ENCODE data around the gene SLC12A7. TPM values are rescaled to one million over a fixed set of nuclear protein-coding genes. Genes with fewer than 3 reads are reported as not detected.

Gene SLC12A7
- total RNA-seq, 1 experiment from 2014 or later = 207 TPM

- Histone ChIP-seq H3K9me3 (ENCODE audit: insufficient read depth, low read depth) (no peaks in the 10 kb centered on the region), H3K4me3 (no peak overlapping the region), H2AFZ (no peak overlapping the region), H4K20me1 (ENCODE audit: insufficient read depth) (peaks cover 15% of the 10 kb centered on the region), H3K9me2 (ENCODE audit: insufficient read depth) (no peaks in the 10 kb centered on the region), H3K27me3 (ENCODE audit: insufficient read depth, low read depth) (no peaks in the 10 kb centered on the region), H3F3A (ENCODE audit: insufficient read depth, low read depth) (0 out of 2 replicates have a peak, but pooled peaks cover 3% of the 10 kb centered on the region), H3K36me3 (ENCODE audit: low read depth) (peaks cover 2% of the 10 kb centered on the region; the same call in 1 of the 2 replicates), H3K79me2 (ENCODE audit: low read depth) (no peaks in the 10 kb centered on the region), H3K4me1 (replicated peaks; ENCODE audit: insufficient read depth) (no peaks in the 10 kb centered on the region), H3K4me2 (no peak overlapping the region), H3K27ac (no peak overlapping the region)
- POLR2A ChIA-PET (ENCODE audit: unreplicated experiment) = no interaction called here
- intact Hi-C loops (cut with micrococcal nuclease; ENCODE audit: unreplicated experiment) = no loop called here
- BruUV-seq (replicated peaks) = no TSS peak
- DNase-seq = no peak
- CTCF ChIA-PET = no interaction called here
- TF ChIP-seq, protein P1, sequence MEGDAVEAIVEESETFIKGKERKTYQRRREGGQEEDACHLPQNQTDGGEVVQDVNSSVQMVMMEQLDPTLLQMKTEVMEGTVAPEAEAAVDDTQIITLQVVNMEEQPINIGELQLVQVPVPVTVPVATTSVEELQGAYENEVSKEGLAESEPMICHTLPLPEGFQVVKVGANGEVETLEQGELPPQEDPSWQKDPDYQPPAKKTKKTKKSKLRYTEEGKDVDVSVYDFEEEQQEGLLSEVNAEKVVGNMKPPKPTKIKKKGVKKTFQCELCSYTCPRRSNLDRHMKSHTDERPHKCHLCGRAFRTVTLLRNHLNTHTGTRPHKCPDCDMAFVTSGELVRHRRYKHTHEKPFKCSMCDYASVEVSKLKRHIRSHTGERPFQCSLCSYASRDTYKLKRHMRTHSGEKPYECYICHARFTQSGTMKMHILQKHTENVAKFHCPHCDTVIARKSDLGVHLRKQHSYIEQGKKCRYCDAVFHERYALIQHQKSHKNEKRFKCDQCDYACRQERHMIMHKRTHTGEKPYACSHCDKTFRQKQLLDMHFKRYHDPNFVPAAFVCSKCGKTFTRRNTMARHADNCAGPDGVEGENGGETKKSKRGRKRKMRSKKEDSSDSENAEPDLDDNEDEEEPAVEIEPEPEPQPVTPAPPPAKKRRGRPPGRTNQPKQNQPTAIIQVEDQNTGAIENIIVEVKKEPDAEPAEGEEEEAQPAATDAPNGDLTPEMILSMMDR (conservative IDR thresholded peaks at IDR 0.05) = no peak
- no peak for TF ChIP-seq EZH2 (IDR thresholded peaks at IDR 0.05; ENCODE audit: low read depth)
Measured at GRCh38 chr5:1056611-1057484, 55.0 kb downstream of the SLC12A7 start.

DNA sequence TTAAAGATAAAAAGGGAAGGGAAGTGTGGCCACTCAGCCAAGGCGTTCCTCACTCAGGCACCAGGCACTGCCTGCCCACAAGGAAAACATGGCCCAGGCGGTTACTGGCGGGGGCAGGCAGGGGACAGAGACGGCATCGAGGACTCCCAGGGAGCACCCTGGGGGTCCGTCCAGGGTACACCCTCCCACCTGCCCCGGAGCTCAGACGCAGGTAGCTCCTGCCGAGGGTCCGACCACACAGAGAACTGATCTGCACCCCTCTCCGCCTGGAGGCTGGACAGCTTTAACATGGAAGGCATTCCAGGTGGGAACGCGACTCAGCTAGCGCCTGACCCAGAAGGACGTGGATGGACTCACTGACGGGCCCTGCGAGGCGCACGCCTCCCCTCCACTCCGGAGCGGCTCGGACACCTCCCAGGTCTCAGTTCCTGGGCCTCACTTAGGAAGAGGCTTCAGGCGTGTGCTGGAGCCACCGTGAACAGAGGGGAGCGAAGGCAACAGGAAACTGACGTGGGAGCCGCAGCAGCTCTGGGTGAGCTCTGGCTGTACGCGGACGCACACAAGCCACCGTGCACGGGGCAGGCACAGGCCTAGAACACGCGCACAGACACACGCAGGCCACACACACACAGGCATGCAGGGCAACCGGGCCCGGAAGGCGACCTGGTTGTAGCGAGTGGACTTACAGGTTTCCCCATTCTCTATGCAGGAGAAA lies 55.8 kb downstream of the SLC12A7 start:
- Histone ChIP-seq H3K4me2 (no peak overlapping the region), H3F3A (ENCODE audit: insufficient read depth, low read depth) (0 out of 2 replicates have a peak, but pooled peaks cover 3% of the 10 kb centered on the region), H3K9me2 (ENCODE audit: insufficient read depth) (no peaks in the 10 kb centered on the region), H2AFZ (no peak overlapping the region), H3K79me2 (ENCODE audit: low read depth) (no peaks in the 10 kb centered on the region), H3K4me3 (no peak overlapping the region), H3K36me3 (ENCODE audit: low read depth) (peaks cover 2% of the 10 kb centered on the region; the same call in 1 of the 2 replicates), H3K4me1 (replicated peaks; ENCODE audit: insufficient read depth) (no peaks in the 10 kb centered on the region), H3K27ac (no peak overlapping the region), H3K27me3 (ENCODE audit: insufficient read depth, low read depth) (no peaks in the 10 kb centered on the region), H3K9me3 (ENCODE audit: insufficient read depth, low read depth) (no peaks in the 10 kb centered on the region), H4K20me1 (ENCODE audit: insufficient read depth) (peaks cover 15% of the 10 kb centered on the region)
- ChIA-PET CTCF (no interaction called here), POLR2A (ENCODE audit: unreplicated experiment) (no interaction called here)
- TF ChIP-seq EZH2 (IDR thresholded peaks at IDR 0.05; ENCODE audit: low read depth) = no peak
- TF ChIP-seq, protein P1 (conservative IDR thresholded peaks at IDR 0.05) = no peak
- no peak for DNase-seq
- no TSS peak for BruUV-seq (replicated peaks)
- intact Hi-C loops (cut with micrococcal nuclease; ENCODE audit: unreplicated experiment) = no loop called here

DNA sequence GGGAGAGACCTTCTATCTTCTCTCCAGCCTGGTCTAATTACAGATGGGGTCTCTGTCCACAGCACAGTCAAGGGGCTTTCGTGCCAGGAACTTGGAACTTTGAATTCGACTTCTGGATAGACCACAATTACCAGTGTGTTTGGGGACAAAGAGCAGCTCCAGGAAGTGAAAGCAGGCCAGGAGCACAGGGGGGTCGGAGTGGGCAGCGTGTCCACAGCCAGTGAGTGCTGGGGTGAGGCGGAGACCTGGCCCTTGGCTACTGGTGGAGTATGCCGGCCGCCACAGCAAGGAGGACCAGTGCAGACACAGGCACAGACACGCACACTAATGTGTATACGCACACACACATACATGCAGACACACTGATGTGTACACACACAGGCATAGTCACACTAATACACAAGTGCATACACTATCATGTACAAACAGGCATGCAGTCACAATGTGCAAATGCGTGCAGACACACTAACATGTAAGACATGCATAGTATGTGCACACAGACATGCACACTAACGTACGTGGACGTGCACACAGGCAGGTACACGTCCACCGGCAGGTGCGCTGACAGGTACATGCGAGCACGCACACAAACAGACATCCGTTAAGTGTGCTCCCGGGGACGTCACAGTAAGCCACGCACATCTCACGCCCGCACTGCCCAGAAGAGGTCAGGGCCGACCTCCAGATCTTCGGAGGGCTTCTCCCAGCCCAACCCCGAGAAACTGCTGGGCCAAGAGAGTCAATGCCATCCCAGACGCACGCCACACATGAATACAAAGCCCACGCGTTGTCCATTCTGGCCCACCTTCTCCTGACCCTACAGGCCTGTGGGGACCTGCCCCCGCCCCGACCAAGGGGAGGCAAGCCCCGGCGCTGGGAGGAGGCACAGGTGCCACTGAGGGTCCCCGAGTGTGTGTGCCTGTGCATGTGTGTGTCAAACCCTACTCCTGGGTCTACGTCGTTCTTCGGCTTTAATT lies 56.8 kb downstream of the SLC12A7 start:
- H3K36me3 ChIP-seq (ENCODE audit: low read depth) = peaks cover 2% of the 10 kb centered on the region; the same call in 1 of the 2 replicates
- H3K9me3 ChIP-seq (ENCODE audit: insufficient read depth, low read depth) = no peaks in the 10 kb centered on the region
- H3K9me2 ChIP-seq (ENCODE audit: insufficient read depth) = no peaks in the 10 kb centered on the region
- H3F3A ChIP-seq (ENCODE audit: insufficient read depth, low read depth) = peaks cover 6% of the 10 kb centered on the region; the same call in 1 of the 2 replicates
- no peaks in the 10 kb centered on the region for H3K79me2 ChIP-seq (ENCODE audit: low read depth)
- no peaks in the 10 kb centered on the region for H3K27me3 ChIP-seq (ENCODE audit: insufficient read depth, low read depth)
- ChIA-PET CTCF (no interaction called here), POLR2A (ENCODE audit: unreplicated experiment) (no interaction called here)
- no peak overlapping the region for H3K4me3 ChIP-seq
- H2AFZ ChIP-seq = no peak overlapping the region
- H3K27ac ChIP-seq = no peak overlapping the region
- H4K20me1 ChIP-seq (ENCODE audit: insufficient read depth) = peaks cover 12% of the 10 kb centered on the region
- H3K4me1 ChIP-seq (replicated peaks; ENCODE audit: insufficient read depth) = no peaks in the 10 kb centered on the region
- intact Hi-C loops (cut with micrococcal nuclease; ENCODE audit: unreplicated experiment) = no loop called here
- BruUV-seq (replicated peaks) = no TSS peak
- no peak for DNase-seq
- TF ChIP-seq, protein P1 (conservative IDR thresholded peaks at IDR 0.05) = no peak
- TF ChIP-seq EZH2 (IDR thresholded peaks at IDR 0.05; ENCODE audit: low read depth) = no peak
- no peak overlapping the region for H3K4me2 ChIP-seq

Data from PC-9 (cell line).